ENCODE results near the gene SHMT2.

The SHMT2 gene

DNA sequence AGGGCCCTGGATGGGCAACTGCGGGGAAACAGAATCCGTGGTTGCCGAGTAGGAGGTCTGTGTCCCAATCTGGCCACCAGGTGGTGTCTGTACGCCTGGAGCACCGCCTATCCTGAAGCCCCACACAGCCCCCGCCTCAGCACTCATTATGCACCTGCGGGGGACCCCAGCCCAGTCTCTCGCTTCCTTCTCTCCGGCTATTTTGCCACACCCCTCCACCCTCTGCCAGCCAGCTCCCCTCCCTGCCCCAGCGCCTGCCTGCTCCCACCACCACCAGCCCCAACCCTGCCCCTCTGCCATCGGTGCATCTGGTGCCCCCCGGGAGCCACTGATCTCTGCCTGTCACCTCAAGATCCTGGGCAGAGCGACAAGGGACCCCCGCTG, 15.1 kb upstream of the SHMT2 start:
- DNase-seq (ENCODE audit: low spot score), result peak; percentile 82

DNA sequence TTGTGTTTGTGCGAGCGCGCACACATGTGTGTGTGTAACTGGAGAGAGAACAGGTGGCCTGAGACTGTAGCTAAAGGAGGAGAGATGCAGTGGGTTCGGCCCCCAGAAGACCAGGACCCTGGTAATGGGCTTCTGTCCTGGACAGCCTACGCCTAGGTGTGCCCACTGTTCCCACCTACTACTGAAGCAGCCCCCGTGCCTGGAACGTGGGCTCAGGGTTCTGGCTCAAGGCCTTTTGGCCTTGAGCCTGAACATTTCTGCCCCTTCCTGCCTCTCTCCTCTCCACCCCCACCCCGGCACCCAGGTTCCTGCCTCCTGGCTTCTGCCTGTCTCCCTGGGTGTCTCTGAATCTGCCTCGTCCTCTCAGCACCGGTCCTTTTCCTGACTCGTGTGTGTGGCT, 14.4 kb upstream of the SHMT2 start:
- DNase-seq (ENCODE audit: low spot score), result no peak

DNA sequence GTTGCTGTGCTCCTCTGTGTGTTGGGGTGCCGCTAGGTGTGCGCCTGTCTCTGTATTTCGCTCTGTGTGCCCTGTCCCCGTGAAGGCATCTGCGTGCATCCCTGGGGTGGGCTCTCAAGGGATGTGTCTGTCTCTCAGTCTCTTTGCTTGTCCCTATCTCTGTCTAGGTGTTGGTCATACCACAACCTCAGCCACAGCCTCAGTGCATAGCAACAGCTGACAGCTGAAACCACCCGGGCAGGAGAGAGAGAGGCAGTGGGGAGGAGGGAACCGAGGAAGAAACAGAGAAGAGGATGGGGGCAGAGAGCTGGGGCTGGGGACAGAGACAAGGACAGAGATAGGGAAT, 13.9 kb upstream of the SHMT2 start:
- DNase-seq (ENCODE audit: low spot score), result no peak

GRCh38 chr12:57216014-57216911, 13.2 kb upstream of the SHMT2 start, which contains the start of gene NXPH4:
NXPH4 (plus strand) TSS chr12:57216794; CDS start chr12:57216970, 176 bp downstream.
- no peak for DNase-seq (ENCODE audit: low spot score)

- DNase-seq (ENCODE audit: low spot score), result no peak
Observed at GRCh38 chr12:57216921-57217879, 12.3 kb upstream of the SHMT2 start.

DNA sequence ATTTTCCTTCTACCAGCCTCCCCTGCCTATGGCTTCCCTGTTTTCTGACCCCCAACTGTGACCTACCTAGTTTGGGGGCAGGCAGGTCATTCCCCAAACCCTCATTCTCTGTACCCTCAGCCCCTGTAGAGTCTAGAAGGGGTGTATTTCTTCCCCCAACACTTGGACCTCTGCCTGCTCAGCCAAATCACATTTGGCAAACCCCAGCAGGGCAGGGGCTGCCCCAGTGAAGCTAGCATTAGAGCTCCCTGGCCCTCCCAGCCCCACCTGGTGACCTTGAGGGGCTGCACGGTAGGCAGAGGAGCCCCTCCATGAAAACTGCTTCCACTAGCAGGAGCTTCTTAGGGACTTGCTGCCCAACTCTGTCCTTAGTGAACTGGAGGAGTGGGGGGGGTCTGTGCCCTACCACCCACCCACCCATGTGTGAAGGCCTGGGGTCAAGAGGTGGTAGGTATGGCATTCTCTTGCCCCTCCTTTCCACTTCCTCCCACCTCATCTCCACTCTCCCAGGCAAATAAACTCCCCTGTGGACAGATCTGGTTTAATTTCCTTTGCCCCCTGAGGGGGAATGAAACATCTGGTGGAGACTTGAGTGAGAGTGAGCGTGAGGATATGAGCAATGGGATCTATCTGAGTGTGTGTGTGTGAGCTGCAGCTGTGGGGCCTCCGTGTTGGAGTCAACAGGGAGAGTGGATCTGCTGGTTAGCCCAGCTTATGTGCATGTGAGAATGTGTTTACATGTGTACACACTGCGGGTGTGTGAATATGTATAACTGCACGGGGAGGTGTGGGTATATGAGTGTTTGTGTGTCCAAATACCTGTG, 11.3 kb upstream of the SHMT2 start:
- no peak for DNase-seq (ENCODE audit: low spot score)

DNA sequence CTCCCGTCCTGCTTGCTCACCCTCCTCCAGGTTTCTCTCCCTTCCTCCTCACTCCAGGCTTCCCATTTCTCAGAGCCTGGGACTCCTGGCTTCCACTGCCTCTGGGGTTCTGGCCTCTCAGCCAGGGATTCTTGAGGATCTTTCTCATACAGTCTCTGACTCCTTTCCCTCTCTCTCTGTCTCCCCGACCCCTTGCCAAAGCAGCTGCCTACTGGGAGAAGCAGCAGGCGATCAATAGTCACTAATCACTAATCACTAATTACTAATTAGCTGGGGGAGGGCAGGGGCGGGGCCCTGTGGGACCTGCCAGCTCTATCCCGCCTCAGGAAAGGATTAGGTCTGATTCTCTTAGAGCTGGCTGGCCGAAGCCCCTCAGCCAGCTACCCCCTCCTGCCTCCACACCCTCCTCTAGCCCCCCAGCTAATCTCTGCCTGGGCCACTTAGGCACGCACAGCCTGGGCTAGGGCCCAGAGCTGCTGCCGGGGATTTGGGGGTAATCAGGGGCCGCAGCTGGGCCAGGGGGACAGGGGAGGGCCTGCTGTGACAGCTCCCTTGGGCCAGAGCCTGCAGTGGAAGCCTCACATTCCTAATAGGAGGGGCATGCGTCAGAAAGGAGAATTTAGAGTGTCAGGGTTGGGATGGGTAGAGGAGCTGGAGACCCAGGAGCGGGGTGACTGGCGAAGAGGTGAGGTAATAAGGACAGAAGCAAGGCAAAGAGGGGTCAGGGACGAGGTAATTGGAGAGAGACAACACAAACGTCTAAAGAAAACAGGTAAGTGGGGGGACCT, 10.1 kb upstream of the SHMT2 start:
- no peak for DNase-seq (ENCODE audit: low spot score)

DNA sequence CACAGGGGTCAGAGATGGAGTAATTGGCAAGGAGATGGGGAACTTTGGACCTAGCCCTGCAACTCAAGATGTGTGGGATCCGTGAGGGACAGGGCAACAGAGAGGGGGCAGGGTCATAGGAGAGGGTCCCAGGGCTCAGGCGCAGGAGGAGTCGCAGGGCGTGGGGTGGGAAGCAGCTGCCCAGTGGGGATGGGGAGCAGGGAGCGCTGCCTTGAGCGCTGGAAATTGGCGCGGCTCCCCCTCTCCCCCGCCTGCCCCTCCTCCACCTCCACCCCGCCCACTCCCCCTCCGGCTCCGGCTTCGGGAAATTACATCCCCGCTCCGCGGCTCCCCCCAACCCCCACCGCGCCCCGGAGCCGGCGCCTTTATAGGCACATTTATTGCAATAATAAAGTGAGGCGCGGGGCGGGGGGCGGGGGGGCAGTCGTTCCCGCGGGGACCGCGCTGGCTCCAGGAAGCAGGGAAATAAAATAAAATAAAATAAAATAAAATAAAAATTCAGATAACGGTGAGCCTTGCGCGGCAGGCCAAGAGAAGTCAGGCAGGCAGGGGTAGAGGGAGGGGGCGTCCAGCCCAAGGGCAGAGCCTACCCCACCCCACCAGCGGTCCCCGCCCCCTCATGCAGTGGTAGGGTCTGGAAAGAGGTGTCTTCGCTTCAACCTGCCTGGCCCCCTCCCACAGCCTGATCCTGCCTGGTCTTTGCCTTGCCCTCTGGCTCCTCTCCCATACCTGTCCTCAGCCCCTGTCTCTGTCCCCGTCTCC, 9.3 kb upstream of the SHMT2 start:
- no peak for DNase-seq (ENCODE audit: low spot score)

- no peak for DNase-seq (ENCODE audit: low spot score)
Observed at GRCh38 chr12:57220770-57221168, 8.7 kb upstream of the SHMT2 start.

GRCh38 chr12:57221169-57221917, 8.2 kb upstream of the SHMT2 start:
- no peak for DNase-seq (ENCODE audit: low spot score)

- no peak for DNase-seq (ENCODE audit: low spot score)
Observed at GRCh38 chr12:57222286-57223190, 7.0 kb upstream of the SHMT2 start.

DNA sequence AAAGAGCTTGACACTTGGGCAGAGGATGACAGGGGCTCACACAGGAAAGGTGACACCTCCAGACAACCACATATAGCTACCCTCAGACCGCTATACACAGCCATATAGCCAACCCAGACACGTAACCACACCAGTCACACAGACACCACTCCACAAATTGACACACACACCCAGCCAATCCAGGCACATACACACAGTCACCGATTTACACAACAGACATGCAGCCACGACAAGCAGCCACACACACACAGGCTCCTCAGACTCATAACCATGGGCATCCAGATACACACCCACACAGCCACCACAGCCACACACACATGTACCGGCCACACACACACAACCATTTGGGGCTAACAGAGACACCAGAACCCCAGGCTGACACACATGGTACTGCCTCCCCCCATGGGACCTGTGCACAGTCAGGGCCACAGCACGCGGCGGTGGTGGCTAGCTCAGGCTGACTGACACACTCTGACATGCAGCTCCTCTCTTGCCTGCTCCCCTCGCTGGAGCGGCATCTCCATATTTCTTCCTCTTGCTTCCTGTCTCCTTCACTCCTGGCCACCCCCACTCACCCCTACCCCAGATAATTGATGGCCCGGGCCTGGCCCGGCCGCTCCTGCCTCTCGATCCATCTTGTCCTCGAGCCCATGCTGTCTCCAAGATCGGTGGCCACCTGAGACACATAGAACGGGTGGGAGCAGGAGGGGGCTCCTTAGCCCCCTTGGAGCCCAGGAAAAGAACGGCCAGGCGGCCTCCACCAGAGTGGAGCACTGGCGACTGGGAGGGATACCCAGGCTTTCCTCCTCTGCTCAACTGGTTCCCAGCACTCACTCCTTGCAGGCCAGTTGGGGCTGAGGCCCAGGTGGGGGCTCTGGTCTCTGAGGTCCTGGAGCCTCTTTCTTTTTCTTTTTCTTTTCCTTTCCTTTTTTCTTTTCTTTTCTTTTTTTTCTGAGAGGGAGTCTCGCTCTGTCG, 6.0 kb upstream of the SHMT2 start:
- DNase-seq (ENCODE audit: low spot score), result no peak

GRCh38 chr12:57224278-57224972, 5.1 kb upstream of the SHMT2 start:
- DNase-seq (ENCODE audit: low spot score), result no peak

GRCh38 chr12:57224973-57225679, 4.4 kb upstream of the SHMT2 start:
- no peak for DNase-seq (ENCODE audit: low spot score)

- no peak for DNase-seq (ENCODE audit: low spot score)
Observed at GRCh38 chr12:57225680-57226210, 3.8 kb upstream of the SHMT2 start.

Data from SK-N-DZ (cell line).